Astrocyte (in vitro differentiated cells and primary cell): ENCODE data around the gene PARVB. TPM values are rescaled to one million over a fixed set of nuclear protein-coding genes. Genes with fewer than 3 reads are reported as not detected.

Experiments used
- DNase-seq: peaks from one replicate; pipeline ENCODE4 v3.0.0-alpha.2; 2010; ENCODE audit warnings: low read depth
- FAIRE-seq: peaks from 2 replicates; lab custom pipeline; 2011; peaks lifted over from hg19 to GRCh38; lab: Jason Lieb, UNC
- H2AFZ ChIP-seq: 2 replicates; pipeline ENCODE4 v1.6.0; 2012; ENCODE audit warnings: low read depth, low read length, inconsistent platforms
- H3K27ac ChIP-seq: 2 replicates; pipeline ENCODE4 v1.5.1; 2011; ENCODE audit warnings: low read depth, low read length, inconsistent platforms
- H3K27me3 ChIP-seq: 2 replicates; pipeline ENCODE4 v1.6.0; 2011; ENCODE audit warnings: low read length, inconsistent platforms; ENCODE audit not compliant: insufficient read depth
- H3K36me3 ChIP-seq: 2 replicates; pipeline ENCODE4 v1.5.1; 2011; ENCODE audit warnings: low read length, inconsistent platforms; ENCODE audit not compliant: insufficient read depth
- H3K4me1 ChIP-seq: 2 replicates; pipeline ENCODE4 v1.5.1; 2011; ENCODE audit warnings: low read length, inconsistent platforms; ENCODE audit not compliant: insufficient read depth
- H3K4me2 ChIP-seq: 2 replicates; pipeline ENCODE4 v1.6.0; 2012; ENCODE audit warnings: low read length, inconsistent platforms
- H3K4me3 ChIP-seq: 2 replicates; pipeline ENCODE4 v1.5.1; 2011; ENCODE audit warnings: low read depth, mild to moderate bottlenecking, low read length, inconsistent platforms; ENCODE audit not compliant: insufficient read depth
- H3K79me2 ChIP-seq: 2 replicates; pipeline ENCODE4 v1.6.0; 2012; ENCODE audit warnings: mild to moderate bottlenecking, low read length, inconsistent platforms; ENCODE audit not compliant: insufficient read depth
- H3K9ac ChIP-seq: 2 replicates; pipeline ENCODE4 v1.6.0; 2012; ENCODE audit warnings: mild to moderate bottlenecking, low read length, inconsistent platforms
- H3K9me3 ChIP-seq: 2 replicates; pipeline ENCODE4 v1.5.1; 2012; ENCODE audit warnings: low read depth, mild to moderate bottlenecking, low read length, inconsistent platforms; ENCODE audit not compliant: insufficient read depth
- H4K20me1 ChIP-seq: 2 replicates; pipeline ENCODE4 v1.6.0; 2012; ENCODE audit warnings: low read length, inconsistent platforms; ENCODE audit not compliant: insufficient read depth
- H3K27ac Mint-ChIP-seq: one replicate; pipeline ENCODE4 v1.8.0; 2021; ENCODE audit warnings: mild to moderate bottlenecking, mixed read lengths; ENCODE audit not compliant: unreplicated experiment
- H3K27me3 Mint-ChIP-seq: one replicate; pipeline ENCODE4 v1.8.0; 2021; ENCODE audit warnings: low read depth, mixed read lengths; ENCODE audit not compliant: unreplicated experiment
- H3K36me3 Mint-ChIP-seq: one replicate; pipeline ENCODE4 v1.8.0; 2021; ENCODE audit warnings: low read depth, mixed read lengths; ENCODE audit not compliant: unreplicated experiment
- H3K4me1 Mint-ChIP-seq: one replicate; pipeline ENCODE4 v1.8.0; 2021; ENCODE audit warnings: low read depth, mixed read lengths; ENCODE audit not compliant: unreplicated experiment
- H3K4me3 Mint-ChIP-seq: one replicate; pipeline ENCODE4 v1.8.0; 2021; ENCODE audit warnings: mild to moderate bottlenecking, moderate library complexity, mixed read lengths; ENCODE audit not compliant: unreplicated experiment
- H3K9me3 Mint-ChIP-seq: one replicate; pipeline ENCODE4 v1.8.0; 2021; ENCODE audit warnings: mild to moderate bottlenecking, mixed read lengths; ENCODE audit not compliant: unreplicated experiment
- EZH2 ChIP-seq: IDR thresholded peaks from 2 replicates; pipeline ENCODE4 v1.6.1; 2012; ENCODE audit warnings: mild to moderate bottlenecking, low read length, inconsistent platforms; ENCODE audit not compliant: insufficient read depth
- total RNA-seq: library from RNA; stranded (reverse); gene quantifications from 2 replicates; pipeline ENCODE4 v1.2.1, GENCODE V29; 2021
- TF ChIP-seq, protein P1 (sequence below): IDR thresholded peaks from 2 replicates; pipeline ENCODE4 v1.5.1; 2011; ENCODE audit warnings: low read depth, mild to moderate bottlenecking, inconsistent platforms, low read length, moderate library complexity; ENCODE audit not compliant: insufficient read depth

PARVB gene
- total RNA-seq, 1 donor from 2014 or later = 22.0 TPM

GRCh38 chr22:44019416-44019815 lies 4.7 kb upstream of the PARVB start:
- Histone ChIP-seq H3K9me3 (no peaks in the 10 kb centered on the region), H3K27me3 (no peaks in the 10 kb centered on the region), H2AFZ (no peak overlapping the region), H3K4me1 (peaks cover 27% of the 10 kb centered on the region), H3K79me2 (peaks cover 13% of the 10 kb centered on the region), H3K4me3 (no peak overlapping the region), H3K36me3 (no peaks in the 10 kb centered on the region), H3K4me2 (no peak overlapping the region), H3K9ac (no peak overlapping the region), H3K27ac (no peak overlapping the region), H4K20me1 (no peaks in the 10 kb centered on the region)
- no peak overlapping the region for H3K27ac Mint-ChIP-seq
- no peaks in the 10 kb centered on the region for H3K9me3 Mint-ChIP-seq
- H3K4me3 Mint-ChIP-seq = no peak overlapping the region
- no peak for FAIRE-seq
- H3K4me1 Mint-ChIP-seq = peaks cover 9% of the 10 kb centered on the region
- no peak for DNase-seq
- no peak for TF ChIP-seq EZH2
- TF ChIP-seq, protein P1, sequence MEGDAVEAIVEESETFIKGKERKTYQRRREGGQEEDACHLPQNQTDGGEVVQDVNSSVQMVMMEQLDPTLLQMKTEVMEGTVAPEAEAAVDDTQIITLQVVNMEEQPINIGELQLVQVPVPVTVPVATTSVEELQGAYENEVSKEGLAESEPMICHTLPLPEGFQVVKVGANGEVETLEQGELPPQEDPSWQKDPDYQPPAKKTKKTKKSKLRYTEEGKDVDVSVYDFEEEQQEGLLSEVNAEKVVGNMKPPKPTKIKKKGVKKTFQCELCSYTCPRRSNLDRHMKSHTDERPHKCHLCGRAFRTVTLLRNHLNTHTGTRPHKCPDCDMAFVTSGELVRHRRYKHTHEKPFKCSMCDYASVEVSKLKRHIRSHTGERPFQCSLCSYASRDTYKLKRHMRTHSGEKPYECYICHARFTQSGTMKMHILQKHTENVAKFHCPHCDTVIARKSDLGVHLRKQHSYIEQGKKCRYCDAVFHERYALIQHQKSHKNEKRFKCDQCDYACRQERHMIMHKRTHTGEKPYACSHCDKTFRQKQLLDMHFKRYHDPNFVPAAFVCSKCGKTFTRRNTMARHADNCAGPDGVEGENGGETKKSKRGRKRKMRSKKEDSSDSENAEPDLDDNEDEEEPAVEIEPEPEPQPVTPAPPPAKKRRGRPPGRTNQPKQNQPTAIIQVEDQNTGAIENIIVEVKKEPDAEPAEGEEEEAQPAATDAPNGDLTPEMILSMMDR = no peak
- H3K36me3 Mint-ChIP-seq = no peaks in the 10 kb centered on the region
- H3K27me3 Mint-ChIP-seq = no peaks in the 10 kb centered on the region

GRCh38 chr22:44019846-44020245 lies 4.3 kb upstream of the PARVB start:
- H3K36me3 ChIP-seq = no peaks in the 10 kb centered on the region
- H3K4me3 ChIP-seq = no peak overlapping the region
- no peaks in the 10 kb centered on the region for H4K20me1 ChIP-seq
- no peak overlapping the region for H3K27ac ChIP-seq
- no peak overlapping the region for H3K9ac ChIP-seq
- peaks cover 9% of the 10 kb centered on the region for H3K4me1 Mint-ChIP-seq
- no peaks in the 10 kb centered on the region for H3K9me3 ChIP-seq
- H2AFZ ChIP-seq = no peak overlapping the region
- no peak for FAIRE-seq
- peaks cover under 1% of the 10 kb centered on the region for H3K9me3 Mint-ChIP-seq
- no peak overlapping the region for H3K4me3 Mint-ChIP-seq
- no peak overlapping the region for H3K27ac Mint-ChIP-seq
- no peak for TF ChIP-seq EZH2
- TF ChIP-seq, protein P1 = no peak
- H3K79me2 ChIP-seq = peaks cover 13% of the 10 kb centered on the region
- peaks cover 29% of the 10 kb centered on the region for H3K4me1 ChIP-seq
- H3K4me2 ChIP-seq = no peak overlapping the region
- H3K27me3 Mint-ChIP-seq = no peaks in the 10 kb centered on the region
- H3K27me3 ChIP-seq = no peaks in the 10 kb centered on the region
- no peaks in the 10 kb centered on the region for H3K36me3 Mint-ChIP-seq
- DNase-seq = no peak

DNA sequence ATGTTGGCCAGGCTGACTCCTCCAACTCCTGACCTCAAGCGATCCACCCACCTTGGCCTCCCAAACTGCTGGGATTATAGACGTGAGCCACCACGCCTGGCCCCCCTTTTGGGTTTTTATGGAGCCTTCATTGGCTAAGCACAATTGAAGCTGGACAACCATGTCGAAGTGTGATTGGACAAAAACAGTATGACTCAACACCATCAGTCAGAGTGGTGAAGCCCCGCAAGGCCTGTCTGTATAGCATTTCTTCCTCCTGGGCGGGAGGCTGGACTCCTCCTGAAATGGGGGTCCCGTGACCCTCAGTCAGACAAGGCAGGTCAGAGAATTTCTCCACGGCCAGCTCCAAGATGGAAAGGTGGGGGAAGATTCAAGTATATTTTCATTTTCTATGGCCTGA lies 3.1 kb upstream of the PARVB start:
- Histone ChIP-seq H3K79me2 (peaks cover 22% of the 10 kb centered on the region), H3K9me3 (no peaks in the 10 kb centered on the region), H3K4me2 (peak overlapping the region; percentile 70), H3K9ac (peak overlapping the region; percentile 76), H3K27me3 (no peaks in the 10 kb centered on the region), H2AFZ (no peak overlapping the region), H3K27ac (peak overlapping the region; percentile 91), H3K4me3 (no peak overlapping the region), H3K4me1 (peaks cover 32% of the 10 kb centered on the region), H4K20me1 (no peaks in the 10 kb centered on the region), H3K36me3 (no peaks in the 10 kb centered on the region)
- peak overlapping the region; percentile 59 for H3K27ac Mint-ChIP-seq
- DNase-seq (peak; percentile 64), FAIRE-seq (no peak)
- H3K27me3 Mint-ChIP-seq = no peaks in the 10 kb centered on the region
- peaks cover 9% of the 10 kb centered on the region for H3K4me1 Mint-ChIP-seq
- peaks cover 2% of the 10 kb centered on the region for H3K9me3 Mint-ChIP-seq
- TF ChIP-seq, protein P1 = no peak
- no peak for TF ChIP-seq EZH2
- no peaks in the 10 kb centered on the region for H3K36me3 Mint-ChIP-seq
- H3K4me3 Mint-ChIP-seq = peak overlapping the region; percentile 5
